Psoas muscle (tissue), 8 donors: ENCODE data around the gene UBE2L5. TPM values are rescaled to one million over a fixed set of nuclear protein-coding genes. Genes with fewer than 3 reads are reported as not detected.

Experiments used
- ATAC-seq, 4 donors: fragments of 200-7000 bp; cut with Tn5 transposase; one replicate each; pipeline ENCODE4 v1.9.1; 2020; ENCODE audit warnings: moderate library complexity in 3 of 4, mild to moderate bottlenecking in 2 of 4
- DNase-seq, 2 donors: peaks; one replicate each; pipeline ENCODE4 v3.0.0-alpha.2; 2020
- H3K27ac ChIP-seq: fragments of 200-600 bp; one replicate; pipeline ENCODE4 v1.8.0; 2022
- H3K27me3 ChIP-seq, 3 donors: fragments of 200-600 bp in 1 of 3; one replicate each; pipeline versions ENCODE4 v1.6.1 to v1.8.0; 2013 to 2022; ENCODE audit warnings: low read length in 2 of 3, mild to moderate bottlenecking in 2 of 3, moderate library complexity in 1 of 3; ENCODE audit not compliant: insufficient read depth in 3 of 3
- H3K36me3 ChIP-seq, 2 donors: fragments of 200-600 bp in 1 of 2; one replicate each; pipeline versions ENCODE4 v1.6.1 to v1.8.0; 2013 to 2022; ENCODE audit warnings: low read depth in 1 of 2, mild to moderate bottlenecking in 1 of 2, moderate library complexity in 1 of 2; ENCODE audit not compliant: insufficient read depth in 1 of 2
- H3K4me1 ChIP-seq: fragments of 200-600 bp; one replicate; pipeline ENCODE4 v1.8.0; 2022
- H3K4me3 ChIP-seq: fragments of 200-600 bp; one replicate; pipeline ENCODE4 v1.8.0; 2022; ENCODE audit warnings: mild to moderate bottlenecking
- H3K9me3 ChIP-seq: fragments of 200-600 bp; one replicate; pipeline ENCODE4 v1.8.0; 2022
- WGBS, 3 donors: extraction: QIAGEN DNeasy Blood & Tissue Kit; methylation state at CpG; one replicate each; pipeline versions ENCODE4 v1.1.6 to v1.1.7; 2013; 5-methylcytosine and 5-hydroxymethylcytosine counted together
- intact Hi-C, 2 donors: fragments of 100-400 bp; cut with DNase I; formaldehyde crosslinking; loops; one replicate each; pipeline versions ENCODE4 v1.11.0 to v1.14.2; 2022
- polyA plus RNA-seq, 3 donors: library from polyadenylated mRNA; stranded (reverse); fragments of 200-250 nt; gene quantifications; one replicate each; pipeline ENCODE4 v1.2.3, GENCODE V29; 2013
- total RNA-seq, 4 donors: library from RNA; stranded (reverse); fragmentation: NEBNext Ultra II Directional in 2 of 4; extraction: Animal tissue kit (Norgen Biotek cat#: 25700) in 2 of 4; gene quantifications; one replicate each; pipeline versions ENCODE4 v1.2.1 to v1.2.4, GENCODE V29; 2021 to 2023
- TF ChIP-seq, protein P1 (sequence below): fragments of 200-600 bp; IDR thresholded peaks from one replicate; pipeline ENCODE4 v1.8.0; 2022; ENCODE audit warnings: antibody characterized with exemption
- donor health status: healthy with polysubstance abuse.
- donor health status: DM: no; HTN: no; CAD: no; lungs with moderate emphysema.
- donor health status: Bipolar disorder and iron deficiency.
- donor health status: healthy.
- donor health status: DM: yes; HTN: yes; CAD: no.
- donor health status: DM: no; HTN: no; CAD: no.
- donor health status: DM: no; HTN: no; CAD: no.
- donor health status: DM: yes; HTN: yes; CAD: no.

UBE2L5 gene
- total and polyA plus RNA-seq, 7 donors = not detected

DNA sequence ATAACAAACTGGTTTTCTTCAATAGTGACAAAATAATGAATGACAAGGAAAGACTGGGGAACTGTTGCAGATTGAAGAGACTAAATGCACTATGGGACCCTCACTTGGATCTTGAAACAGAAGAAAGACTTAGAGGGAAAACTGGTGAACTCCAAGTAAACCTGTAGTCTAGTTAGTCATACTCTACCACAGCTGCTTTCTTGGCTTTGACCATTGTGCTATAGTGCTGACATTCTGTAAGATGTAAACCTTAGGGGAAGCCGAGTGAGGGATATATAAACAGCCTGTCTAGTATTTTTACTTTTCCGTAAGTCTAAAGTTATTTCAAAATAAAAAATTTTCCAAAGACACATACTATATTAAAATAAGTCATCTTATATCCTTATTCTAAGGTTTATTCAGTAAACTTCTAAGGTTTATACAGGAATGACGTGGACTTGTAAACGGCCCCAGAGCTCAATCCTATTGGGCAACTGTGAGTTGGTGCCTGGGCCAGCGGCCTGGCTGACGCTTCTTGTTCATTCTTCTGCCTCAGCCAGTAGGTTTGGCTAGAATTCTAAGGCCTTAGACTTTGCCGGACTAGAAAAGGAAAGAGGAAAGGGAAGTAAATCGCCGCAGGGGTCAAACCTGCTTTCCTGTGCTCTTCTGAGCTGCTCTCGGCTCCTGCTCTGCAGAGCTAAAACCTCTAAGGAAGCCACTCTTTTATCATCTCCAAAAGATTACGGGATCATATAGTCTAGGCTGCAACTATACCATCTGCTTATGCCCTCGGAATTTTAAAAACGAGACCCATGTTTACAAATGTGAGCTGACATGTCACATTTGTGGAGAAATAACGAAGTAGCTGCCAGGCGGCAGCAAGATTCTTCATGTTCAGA lies 33.6 kb upstream of the UBE2L5 start:
- H3K4me3 ChIP-seq = no peak overlapping the region
- TF ChIP-seq, protein P1, sequence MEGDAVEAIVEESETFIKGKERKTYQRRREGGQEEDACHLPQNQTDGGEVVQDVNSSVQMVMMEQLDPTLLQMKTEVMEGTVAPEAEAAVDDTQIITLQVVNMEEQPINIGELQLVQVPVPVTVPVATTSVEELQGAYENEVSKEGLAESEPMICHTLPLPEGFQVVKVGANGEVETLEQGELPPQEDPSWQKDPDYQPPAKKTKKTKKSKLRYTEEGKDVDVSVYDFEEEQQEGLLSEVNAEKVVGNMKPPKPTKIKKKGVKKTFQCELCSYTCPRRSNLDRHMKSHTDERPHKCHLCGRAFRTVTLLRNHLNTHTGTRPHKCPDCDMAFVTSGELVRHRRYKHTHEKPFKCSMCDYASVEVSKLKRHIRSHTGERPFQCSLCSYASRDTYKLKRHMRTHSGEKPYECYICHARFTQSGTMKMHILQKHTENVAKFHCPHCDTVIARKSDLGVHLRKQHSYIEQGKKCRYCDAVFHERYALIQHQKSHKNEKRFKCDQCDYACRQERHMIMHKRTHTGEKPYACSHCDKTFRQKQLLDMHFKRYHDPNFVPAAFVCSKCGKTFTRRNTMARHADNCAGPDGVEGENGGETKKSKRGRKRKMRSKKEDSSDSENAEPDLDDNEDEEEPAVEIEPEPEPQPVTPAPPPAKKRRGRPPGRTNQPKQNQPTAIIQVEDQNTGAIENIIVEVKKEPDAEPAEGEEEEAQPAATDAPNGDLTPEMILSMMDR = no peak
- H3K36me3 ChIP-seq = no peaks in the 10 kb centered on the region
- H3K27me3 ChIP-seq = no peaks in the 10 kb centered on the region
- 61 to 62% (median 61%) methylated on average over 15 of the region's 15 CpGs for WGBS, 3 donors
- peak; percentile 58 to 69 for DNase-seq
- ATAC-seq = peak in 1 of 4 donors; percentile 58
- no peaks in the 10 kb centered on the region for H3K4me1 ChIP-seq
- peak overlapping the region; percentile 16 for H3K27ac ChIP-seq
- intact Hi-C loops = no loop called here
- H3K9me3 ChIP-seq = no peaks in the 10 kb centered on the region

DNA sequence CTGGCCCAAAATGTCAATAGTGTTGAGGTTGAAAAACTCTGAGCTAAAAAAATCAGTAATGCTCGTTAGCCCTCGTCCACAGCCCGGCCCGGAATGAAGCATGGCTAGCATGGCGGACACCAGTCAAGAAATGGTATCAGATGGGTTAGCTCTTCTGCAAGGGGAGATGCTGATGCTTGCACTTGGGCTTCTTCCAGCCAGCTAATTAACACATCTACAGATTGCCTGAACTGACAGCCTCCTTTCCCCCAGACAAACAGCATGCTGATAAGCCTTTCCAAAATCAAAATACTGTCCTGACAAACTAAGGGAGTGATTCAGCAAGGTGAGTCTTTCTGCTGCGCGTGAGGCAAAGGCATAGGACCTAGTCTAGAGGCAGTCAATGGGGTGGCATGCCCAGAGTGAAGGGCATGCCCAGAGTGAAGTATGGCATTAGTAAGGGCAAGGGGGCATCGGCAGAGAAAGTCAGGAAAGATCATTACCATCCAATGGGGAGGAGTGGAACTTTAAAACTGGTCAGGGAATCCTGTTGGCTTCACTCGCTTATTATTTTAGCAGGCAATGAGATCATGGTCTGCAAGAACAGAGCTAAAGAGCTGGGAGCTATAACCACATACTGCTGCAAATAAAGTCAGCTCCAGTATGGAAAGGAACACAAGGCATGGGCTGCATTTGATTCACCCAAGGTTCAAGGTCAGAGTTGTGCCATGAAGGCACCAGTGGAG lies 30.2 kb upstream of the UBE2L5 start:
- Histone ChIP-seq H3K27me3 (no peaks in the 10 kb centered on the region), H3K4me3 (no peak overlapping the region), H3K9me3 (no peaks in the 10 kb centered on the region), H3K4me1 (peaks cover 5% of the 10 kb centered on the region), H3K36me3 (no peaks in the 10 kb centered on the region), H3K27ac (no peak overlapping the region)
- TF ChIP-seq, protein P1 = no peak
- DNase-seq (no peak), ATAC-seq (no peak)
- intact Hi-C loops = no loop called here
- 86 to 94% (median 90%) methylated on average over 9 of the region's 9 CpGs for WGBS, 3 donors

DNA sequence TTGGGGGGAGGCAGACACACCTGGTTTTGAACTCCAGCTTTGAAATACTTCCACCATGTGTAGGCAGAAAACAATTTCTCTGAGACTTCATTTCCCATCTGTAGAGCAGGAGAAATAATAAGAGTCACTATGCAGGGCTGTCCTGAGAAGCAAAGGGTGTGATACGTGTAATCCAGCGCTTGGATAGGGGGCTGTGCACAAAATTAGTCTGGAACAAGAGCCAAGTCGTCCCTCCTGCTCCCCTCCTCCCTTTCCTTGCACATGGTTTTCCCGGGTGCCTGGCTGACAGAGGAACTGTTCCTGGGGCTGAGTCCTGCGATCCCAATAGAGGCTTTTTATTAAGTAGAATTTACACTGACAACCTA lies 29.6 kb upstream of the UBE2L5 start:
- TF ChIP-seq, protein P1 = no peak
- H3K36me3 ChIP-seq = no peaks in the 10 kb centered on the region
- 46 to 58% (median 58%) methylated on average over 5 of the region's 5 CpGs for WGBS, 3 donors
- H3K9me3 ChIP-seq = no peaks in the 10 kb centered on the region
- H3K4me3 ChIP-seq = no peak overlapping the region
- DNase-seq = no peak
- no peak for ATAC-seq
- intact Hi-C loops = no loop called here
- H3K4me1 ChIP-seq = peaks cover 5% of the 10 kb centered on the region
- no peak overlapping the region for H3K27ac ChIP-seq
- no peaks in the 10 kb centered on the region for H3K27me3 ChIP-seq

DNA sequence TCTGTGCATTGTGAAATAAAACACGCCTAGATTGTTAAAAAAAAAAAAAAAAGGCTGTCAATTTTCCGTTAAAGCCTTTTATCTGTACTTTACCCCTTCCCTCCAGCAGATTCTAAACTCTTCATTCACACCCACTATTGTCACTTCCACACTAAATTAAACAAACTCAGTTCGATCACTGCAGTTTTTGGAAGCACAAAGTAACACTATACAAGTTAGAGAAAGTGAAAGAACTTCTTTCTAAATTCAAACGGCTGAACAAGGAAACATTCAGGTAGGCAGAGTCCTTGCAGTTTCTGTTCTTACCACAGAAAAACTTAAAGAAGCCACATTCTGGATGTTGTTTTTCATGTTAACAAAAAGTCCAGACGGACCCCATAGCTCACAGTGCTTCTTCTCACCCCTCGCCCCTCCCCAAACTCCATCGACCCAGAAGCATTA lies 27.5 kb upstream of the UBE2L5 start:
- Histone ChIP-seq H3K27me3 (no peaks in the 10 kb centered on the region), H3K36me3 (no peaks in the 10 kb centered on the region), H3K9me3 (no peaks in the 10 kb centered on the region), H3K4me1 (peaks cover 5% of the 10 kb centered on the region), H3K4me3 (peak overlapping the region; percentile 88), H3K27ac (peak overlapping the region; percentile 76)
- 1 to 3% (median 1%) methylated on average over 7 of the region's 7 CpGs for WGBS, 3 donors
- ATAC-seq = peak in 2 of 4 donors; percentile 10 to 30
- intact Hi-C loops = no loop called here
- TF ChIP-seq, protein P1 = no peak
- DNase-seq = no peak
